ENCODE results near the gene SPDYE17. TPM values are rescaled to one million over a fixed set of nuclear protein-coding genes. Genes with fewer than 3 reads are reported as not detected.
"Not testable (repeated sequence)": the region's sequence is repeated elsewhere in the genome, so short reads cannot be mapped to it uniquely, and the experiment has no call there.

The SPDYE17 gene
- polyA plus RNA-seq, 1 donor: not detected

DNA sequence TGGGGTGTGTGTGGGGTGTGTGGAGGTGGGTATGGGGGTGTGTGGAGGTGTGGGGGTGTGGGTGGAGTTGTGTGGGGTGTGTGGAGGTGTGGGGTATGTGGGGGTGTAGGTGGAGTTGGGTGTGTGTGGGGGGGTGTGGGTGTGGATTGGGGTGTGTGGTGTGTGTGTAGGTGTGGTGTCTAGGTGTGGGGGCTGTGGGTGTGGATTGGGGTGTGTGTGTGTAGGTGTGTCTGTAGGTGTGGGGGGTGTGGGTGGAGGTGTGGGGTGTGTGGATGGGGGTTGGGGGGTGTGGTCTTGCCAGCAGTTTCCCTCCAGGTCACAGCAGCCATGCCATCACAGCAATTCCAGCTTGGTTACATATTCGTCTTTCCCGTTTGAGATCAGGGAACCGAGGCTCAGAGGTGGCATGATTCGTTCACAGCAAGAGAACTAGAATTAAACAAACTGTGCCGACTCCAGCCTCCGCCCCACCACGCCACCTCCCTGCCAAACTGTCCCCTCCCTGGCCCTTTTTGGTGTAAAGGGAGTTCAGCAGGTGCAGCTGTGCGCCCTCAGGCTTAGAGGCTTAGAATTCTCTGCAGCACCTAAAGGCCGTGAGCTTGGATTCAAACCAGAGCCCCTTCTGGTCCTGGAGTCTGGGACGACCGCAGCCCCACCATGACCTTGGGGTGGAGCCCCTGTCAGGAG, 33.3 kb downstream of the SPDYE17 start:
- not testable (repeated sequence) for DNase-seq

DNA sequence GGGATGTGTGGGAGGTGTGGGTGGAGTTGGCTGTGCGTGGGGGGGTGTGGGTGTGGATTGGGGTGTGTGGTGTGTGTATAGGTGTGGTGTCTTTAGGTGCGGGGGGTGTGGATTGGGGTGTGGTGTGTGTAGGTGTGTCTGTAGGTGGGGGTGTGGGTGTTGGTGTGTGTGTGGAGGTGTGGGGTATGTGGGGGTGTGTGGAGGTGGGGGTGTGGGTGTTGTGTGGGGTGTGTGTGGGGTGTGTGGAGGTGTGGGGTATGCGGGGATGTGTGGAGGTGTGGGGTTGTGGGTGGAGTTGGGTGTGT, 33.9 kb downstream of the SPDYE17 start:
- DNase-seq: no peak

DNA sequence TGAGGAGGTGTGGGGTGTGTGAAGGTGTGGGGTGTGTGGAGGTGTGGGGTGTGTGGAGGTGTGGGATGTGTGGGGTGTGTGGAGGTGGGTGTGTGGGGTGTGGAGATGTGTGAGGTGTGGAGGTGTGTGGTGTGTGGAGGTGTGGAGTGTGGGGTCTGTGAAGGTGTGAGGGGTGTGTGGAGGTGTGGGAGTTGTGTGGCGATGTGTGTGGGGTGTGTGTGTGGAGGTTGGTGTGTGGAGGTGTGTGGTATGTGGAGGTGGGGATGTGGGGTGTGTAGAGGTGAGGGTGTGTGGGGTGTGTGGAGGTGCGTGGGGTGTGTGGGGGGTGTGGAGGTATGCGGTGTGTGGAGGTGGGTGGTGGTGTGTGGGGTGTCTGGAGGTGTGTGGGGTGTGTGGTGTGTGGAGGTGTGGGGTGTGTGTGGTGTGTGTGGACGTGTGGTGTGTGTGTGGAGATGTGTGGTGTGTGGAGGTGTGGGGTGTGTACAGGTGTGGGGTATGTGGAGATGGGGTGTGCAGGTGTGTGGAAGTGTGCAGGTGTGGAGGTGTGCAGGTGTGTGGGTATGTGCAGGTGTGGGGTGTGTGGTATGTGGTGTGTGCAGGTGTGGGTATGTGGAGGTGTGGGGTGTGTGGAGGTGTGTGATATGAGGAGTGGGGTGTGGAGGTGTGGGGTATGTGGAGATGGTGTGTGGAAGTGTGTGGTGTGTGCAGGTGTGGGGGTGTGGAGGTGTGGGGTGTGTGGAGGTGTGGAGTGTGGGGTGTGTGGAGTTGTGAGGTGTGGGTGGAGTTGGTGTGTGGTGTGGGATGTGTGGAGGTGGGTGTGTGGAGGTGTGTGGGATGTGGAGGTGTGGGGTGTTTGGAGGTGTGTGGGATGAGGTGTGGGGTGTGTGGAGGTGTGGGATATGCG, 34.5 kb downstream of the SPDYE17 start:
- no peak for DNase-seq

DNA sequence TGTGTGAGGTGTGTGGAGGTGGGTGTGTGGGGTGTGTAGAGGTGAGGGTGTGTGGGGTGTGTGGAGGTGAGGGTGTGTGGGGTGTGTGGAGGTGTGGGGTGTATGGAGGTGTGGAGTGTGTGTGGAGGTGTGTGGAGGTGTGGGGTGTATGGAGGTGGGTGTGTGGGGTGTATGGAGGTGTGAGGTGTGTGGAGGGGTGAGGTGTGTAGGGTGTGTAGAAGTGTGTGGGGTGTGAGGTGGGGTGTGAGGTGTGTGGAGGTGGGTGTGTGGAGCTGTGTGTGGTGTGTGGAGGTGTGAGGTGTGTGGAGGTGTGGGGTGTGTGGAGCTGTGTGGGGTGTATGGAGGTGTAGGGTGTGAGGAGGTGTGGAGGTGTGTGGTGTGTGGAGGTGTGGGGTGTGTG, 35.2 kb downstream of the SPDYE17 start:
- not testable (repeated sequence) for DNase-seq

DNA sequence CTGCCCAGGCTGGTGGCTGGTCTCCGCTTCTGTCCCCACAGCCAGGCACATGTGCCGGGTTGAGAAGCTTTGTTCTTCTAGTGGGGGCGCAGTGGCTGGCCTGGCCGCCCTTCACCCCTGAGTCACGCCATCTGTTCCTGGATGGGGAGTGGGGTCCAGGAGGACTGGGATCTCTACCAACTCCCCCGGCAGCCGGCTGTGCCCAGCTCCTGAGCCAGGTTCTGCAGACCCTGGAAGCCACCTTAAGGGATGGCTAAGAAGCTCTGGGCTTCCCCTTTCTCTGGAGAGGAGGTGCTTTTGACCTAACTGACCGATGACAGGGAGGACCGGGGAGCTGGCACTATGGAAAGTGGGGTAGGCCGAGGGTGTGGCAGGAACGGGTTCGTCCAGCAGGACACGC, 37.9 kb downstream of the SPDYE17 start:
- DNase-seq: not testable (repeated sequence)

DNA sequence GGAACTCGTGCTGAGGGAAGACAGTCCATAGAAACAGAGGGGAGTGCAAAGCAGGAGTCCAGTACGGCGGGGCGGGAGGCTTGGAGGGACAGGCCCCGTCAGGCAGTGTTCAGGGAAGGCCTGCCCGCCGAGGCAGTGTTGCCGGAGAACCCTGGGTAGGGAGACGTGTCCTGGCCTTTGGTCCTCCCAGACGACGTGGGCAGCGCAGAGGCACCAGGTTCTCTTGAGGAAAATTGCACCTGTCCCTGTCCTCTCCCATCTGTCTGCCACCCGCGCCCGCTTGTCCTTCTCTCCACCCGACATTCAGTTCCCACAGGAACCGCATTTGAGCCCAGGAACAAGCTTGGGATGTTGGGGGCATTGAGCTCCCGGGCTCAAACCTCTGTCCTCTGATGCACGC, 38.3 kb downstream of the SPDYE17 start:
- DNase-seq: not testable (repeated sequence)

DNA sequence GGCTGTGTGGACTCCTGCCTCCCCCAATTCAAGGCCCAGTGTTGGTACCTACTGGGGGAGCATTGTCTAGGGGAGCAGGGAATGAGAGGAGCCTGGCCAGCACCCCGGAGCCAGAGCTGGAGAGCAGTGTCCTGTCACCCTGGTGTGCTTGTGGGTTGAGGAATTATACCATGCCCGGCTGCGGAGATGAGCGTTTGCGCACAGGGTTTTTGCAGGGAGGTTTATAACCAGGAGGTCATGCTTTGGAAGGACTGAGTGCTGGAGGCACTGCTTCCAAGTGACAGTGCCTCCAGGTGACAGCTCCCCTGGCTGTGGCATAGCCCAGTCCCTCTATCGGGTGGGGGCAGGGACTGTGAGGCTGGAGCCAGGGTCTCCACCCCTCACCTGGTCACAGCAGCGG, 39.3 kb downstream of the SPDYE17 start:
- not testable (repeated sequence) for DNase-seq

DNA sequence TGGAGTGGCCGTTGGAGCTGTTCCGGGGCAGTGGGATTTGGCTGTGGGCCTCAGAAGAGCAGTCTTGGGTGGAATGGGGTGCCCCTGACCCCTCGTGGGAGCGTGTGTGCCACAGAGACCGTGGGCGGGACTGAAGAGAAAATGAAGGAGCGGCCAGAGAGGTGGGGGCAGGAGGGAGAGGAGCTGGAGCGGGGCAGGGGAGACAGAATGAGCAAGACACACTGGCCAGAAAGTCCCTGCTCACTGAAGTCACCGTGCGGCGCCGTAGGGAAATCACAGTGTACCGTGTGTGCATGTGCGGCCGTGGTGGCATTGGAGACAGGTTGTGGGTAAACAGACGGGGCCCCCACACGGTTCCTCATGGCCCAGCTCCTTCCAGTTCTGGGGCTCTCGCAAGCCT, 40.0 kb downstream of the SPDYE17 start:
- DNase-seq: not testable (repeated sequence)

DNA sequence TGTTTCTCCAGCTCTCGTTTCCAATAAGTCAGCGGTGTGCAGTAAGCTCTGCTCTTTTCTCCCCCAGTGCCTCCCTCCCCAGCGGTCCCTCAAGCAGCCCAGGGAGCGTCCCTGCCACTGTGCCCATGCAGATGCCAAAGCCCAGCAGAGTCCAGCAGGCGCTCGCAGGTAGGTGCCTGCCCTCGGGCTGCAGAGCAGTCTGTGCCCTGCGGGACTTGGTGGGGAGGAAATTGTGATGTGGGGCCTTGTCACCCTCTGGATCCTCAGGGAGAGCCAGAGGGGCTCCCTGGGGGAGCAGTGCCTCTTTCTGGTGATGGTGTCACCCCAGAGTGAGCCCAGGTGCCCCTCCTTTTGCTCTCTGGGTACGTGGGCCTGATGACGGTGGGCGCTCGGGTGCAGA, 42.0 kb downstream of the SPDYE17 start:
- not testable (repeated sequence) for DNase-seq

DNA sequence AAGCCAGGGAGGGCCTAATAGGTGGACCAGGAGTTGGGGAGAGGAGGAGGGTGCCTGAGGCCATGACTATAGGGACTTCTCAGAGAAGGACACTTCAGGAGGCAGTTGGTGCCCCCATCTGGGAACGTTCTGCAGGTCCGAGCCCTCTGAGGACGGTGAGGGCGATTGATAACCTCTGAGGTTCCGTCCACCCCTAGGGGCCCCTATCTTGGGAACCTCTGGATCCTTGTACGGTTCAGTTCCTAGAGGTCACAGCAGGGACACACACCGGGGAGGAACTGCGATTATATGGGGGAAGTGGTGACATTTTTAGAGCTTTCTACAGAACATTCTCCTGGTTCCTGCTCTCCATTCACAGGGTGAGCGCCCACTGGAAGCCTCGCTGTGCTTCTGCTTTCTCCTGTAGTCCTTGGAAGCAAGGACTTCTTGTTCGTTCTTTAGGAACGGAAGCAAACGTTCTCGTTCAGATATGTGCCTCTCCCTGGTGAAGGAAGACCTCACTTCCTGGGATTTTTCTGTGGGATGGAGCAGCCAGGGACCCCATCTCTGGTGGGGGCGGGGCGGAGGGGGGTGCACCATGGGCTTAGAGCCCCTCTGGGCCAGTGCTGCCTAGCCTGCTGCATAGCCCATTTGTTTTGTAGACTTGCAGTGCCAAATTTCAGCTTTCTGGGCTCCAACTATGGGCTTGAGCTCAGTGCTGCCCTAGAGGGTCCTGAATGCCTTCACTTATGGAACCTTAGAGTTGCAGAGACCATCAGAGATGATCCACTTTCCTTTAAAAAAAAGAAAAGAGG, 46.0 kb downstream of the SPDYE17 start:
- not testable (repeated sequence) for DNase-seq

DNA sequence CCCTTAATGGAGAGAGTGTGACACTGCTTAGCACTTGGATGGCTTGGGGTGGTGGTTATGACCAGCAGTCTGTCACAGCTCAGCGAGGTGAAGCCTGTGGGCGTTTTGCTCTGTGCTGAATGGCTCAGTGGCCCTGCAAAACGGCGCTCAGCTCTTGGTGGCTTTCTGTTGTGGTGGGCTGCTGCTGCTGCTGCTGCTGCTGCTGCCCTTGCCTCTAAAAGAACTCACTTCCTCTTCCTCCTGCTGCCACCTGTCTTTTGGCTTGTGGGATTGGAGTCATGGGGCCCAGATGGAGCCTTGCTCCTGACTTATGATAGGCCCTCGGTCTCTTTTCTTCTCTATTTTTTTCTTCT, 47.4 kb downstream of the SPDYE17 start:
- not testable (repeated sequence) for DNase-seq

DNA sequence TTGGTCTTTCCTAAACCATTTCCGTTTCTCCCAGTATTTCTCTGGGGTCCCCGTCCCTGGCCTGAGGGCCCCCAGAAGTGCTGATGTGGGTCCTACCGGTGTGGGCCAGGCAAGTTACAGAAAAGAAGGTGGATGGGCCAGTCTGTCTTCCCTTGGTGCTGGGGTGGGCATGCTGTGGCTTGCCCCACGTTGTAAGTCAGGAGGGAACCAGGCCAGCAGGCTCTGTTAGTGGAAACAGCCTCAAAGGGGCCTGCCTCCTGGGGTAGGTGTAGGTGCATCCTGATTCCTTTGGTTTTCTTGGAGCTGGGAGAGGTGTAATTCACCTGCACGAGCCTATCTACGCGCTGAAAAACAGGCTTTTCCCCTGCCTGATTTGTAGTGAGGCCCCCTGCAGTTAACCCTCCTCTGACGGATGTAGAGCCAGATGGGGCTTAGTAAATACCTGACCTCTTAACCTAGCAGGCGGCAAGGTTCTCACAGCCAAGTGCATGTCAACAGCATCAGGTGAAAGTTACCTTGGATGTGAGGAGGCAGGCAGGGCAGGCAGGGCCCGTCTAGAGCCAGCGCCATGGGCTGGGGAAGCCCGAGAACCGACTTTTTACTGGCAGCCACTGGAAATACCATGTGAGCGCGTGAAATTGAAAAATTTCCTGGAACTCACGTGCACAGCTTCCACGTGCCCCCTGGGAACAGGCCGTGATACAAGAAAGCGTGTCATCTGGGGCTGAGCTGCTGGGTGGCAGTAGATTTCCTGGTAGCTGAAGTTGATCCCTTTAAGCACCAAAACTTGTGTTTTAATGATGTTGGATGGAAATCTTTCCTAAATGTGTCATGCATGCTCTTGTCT, 48.0 kb downstream of the SPDYE17 start:
- DNase-seq: not testable (repeated sequence)

DNA sequence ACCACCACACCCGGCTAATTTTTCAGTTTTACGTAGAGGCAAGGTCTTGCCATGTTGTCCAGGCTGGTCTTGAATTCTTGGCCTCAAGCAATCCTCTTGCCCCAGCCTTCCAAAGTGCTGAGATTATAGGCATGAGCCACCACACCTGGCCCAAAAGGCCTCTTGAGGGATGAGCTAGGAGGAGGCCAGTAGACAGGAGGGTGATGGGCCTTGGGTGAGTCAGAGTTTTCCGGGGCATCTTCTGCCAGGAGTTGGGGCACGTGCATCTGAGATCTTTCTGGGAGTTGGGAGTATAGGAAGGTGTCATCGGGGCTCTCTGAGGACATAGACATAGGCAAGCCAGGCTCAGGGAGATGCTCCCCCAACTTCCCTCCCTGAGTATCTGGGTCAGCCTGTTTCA, 48.8 kb downstream of the SPDYE17 start:
- not testable (repeated sequence) for DNase-seq

DNA sequence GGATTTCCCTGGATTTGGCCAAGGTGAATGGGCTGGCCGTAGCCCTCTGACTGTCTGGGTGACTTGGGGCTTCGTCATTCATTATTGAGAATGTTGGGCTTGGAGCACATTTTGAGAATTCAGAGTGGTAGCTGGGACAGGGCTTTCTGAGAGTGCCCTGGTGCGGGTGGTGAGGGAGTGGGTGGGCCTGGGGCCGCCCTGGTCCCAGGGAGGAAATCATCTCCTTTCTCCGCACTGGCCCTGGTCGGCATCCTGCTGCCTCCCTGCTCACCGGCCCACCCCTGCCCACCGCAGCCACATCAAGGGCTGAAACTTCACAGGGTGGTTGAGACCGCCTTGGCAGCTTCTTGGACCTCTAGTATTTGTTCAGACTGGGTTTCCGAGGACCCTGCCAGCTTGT, 49.7 kb downstream of the SPDYE17 start:
- not testable (repeated sequence) for DNase-seq

DNA sequence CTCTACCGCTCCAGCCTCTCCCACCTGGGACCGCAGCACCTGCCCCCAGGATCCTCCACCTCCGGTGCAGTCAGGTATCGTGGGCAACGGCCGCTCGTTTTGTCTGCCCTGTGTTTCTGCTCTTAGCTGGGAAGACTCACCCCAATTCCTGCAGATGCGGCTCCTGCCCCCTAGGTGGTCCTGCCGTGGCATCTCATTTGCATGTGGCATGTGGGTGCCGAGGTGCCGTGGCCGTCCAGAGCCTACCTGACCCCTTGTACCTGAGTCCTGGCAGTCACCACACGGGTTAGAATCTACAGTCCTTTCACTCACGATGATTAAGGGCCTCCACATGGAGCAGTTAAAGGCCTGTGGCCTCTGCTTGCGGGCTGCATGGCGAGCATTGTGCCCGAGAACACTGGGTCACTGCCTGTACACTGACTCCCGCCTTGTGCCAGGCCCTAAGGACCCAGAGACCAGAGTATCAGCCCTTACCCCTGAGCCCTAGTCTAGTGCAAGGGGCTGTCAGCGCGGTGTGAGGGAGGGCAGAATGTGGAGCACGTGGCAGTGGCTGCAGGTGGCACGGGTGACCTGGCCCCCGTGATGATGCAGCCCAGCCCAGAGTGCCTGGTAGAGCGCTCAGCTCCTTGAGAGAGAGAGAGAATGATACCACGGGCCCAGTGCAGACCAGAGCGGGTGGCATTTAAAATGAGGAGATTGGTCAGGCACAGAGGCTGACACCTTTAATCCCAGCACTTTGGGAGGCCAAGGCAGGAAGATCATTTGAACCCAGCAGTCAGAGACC, 50.8 kb downstream of the SPDYE17 start:
- not testable (repeated sequence) for DNase-seq

DNA sequence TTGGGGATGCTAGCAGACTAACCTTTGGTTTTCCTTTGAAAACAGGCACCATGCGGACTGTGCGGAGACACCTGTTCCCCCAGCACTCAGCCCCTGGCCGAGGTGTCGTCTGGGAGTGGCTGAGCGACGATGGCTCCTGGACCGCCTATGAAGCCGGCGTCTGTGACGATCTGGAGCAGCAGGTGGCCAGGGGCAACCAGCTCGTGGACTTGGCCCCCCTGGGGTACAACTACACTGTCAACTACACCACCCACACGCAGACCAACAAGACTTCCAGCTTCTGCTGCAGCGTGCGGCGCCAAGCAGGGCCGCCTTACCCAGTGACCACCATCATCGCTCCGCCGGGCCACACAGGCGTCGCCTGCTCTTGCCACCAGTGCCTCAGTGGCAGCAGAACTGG, 51.6 kb downstream of the SPDYE17 start:
- DNase-seq: not testable (repeated sequence)

DNA sequence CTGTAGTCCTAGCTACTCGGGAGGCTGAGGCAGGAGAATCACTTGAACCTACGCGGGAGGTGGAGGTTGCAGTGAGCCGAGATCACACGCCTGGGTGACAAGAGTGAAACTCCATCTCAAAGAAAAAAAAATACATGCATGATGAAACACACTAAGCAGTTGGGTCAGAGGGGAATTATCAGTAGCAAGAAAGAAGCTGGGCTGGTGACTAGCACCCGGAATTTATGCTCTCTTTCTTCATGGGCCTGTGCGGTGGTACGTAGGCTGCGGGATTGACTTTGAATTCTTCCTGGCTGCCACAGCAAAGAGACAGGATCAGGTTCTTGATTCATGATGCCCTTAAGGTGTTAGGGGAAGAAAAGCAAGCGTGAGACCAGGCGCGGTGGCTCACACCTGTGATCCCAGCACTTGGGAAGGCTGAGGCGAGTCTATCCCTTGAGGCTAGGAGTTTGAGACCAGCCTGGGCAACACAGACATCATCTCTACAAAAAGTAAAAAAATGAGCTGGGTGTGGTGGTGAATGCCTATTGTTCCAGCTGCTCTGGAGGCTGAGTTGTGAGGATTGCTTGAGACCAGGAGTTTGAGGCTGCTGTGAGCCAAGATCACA, 54.3 kb downstream of the SPDYE17 start:
- DNase-seq: not testable (repeated sequence)

DNA sequence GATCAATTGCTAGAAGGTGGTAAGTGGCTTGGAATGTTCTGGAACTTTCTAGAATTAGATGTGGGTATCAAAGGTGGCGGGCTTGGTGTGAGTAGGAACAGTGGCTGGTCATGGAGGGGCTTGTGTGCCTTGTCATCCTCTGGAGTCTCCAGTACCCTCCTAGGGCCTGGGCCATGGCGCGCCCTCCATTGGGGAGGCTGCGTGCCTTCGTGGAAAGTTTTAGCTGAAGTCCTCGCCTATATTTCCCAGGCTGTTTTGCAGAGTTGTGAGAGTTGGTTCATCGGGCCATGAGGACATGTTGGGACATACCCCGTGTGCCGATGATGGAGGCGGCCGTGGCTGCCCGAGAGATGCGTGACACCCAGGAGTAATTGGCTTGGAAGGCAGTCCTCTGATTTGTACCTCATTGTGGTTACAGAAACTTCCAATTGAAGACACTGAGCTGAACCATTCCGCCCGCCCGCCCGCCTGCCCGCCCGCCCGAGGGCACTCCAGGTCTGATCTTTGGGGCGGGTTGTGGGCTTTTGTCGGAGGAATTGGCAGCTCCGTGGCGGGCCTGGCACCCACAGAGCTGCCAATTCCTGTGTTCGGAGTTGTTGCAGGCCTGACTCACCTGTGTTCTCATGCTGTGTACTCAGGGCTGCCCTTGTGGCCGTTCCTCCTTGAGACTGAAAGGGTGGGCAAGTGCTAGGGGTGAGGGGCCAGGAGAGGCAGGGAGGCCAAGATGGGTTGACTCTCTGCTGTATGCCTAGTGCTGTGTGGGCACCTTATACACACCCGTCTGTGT, 57.2 kb downstream of the SPDYE17 start:
- not testable (repeated sequence) for DNase-seq

DNA sequence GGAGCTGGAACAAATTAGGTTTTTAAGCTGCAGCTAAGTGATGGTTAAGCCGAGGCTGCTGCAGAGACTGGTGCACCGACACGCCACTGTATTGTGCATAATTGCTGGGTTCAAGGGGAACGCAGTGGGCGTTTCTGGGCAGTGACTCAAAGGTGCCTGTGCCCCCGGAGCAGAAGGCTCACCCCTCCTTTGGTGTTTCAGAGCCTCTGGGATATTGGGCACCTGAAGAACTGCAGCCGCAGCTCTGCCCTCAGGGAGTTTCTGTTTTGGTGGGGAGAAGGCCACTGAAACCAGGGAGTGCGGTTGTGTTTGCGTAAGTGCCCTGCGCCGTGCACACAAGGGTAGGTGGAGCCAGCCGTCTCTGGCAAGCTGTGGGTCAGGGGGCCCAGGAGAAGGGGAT, 57.8 kb downstream of the SPDYE17 start:
- not testable (repeated sequence) for DNase-seq

DNA sequence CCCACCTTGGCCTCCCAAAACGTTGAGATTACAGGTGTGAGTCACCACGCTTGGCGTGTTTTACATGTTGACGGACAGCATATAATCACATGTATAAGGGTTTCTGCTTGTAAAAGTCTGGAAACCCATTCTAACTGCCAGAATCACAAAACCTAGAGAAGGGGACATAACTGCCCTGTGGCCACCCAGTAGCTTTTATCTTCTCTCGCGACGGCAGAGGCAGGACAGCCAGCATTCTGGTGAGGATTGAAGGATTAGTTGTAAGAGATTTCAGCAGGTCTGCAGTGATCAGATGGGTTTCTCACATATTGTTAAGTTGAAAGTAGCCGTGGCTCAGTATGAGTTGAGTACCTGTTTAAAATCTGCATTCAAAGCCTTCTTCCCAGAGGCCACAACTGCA, 59.8 kb downstream of the SPDYE17 start:
- not testable (repeated sequence) for DNase-seq

All from hindlimb muscle (tissue), 1 donor.